ENCODE measurements around the gene SPPL3.

The SPPL3 gene

GRCh38 chr12:120712610-120713009 lies 191.5 kb downstream of the SPPL3 start:
- Histone ChIP-seq H3K36me3 (ENCODE audit: low read length) (no peaks in the 10 kb centered on the region), H3K27ac (ENCODE audit: low read depth, low read length) (no peak overlapping the region), H3K27me3 (ENCODE audit: low read length) (no peaks in the 10 kb centered on the region), H3F3A (ENCODE audit: insufficient read depth) (peaks cover 16% of the 10 kb centered on the region; the same call in 1 of the 2 replicates), H3K9me2 (replicated peaks; ENCODE audit: insufficient read depth, low read length) (no peaks in the 10 kb centered on the region), H3K4me2 (ENCODE audit: low read depth, low read length, poor library complexity, severe bottlenecking) (no peak overlapping the region), H3K9me3 (ENCODE audit: insufficient read depth, low read length) (no peaks in the 10 kb centered on the region), H3K4me3 (ENCODE audit: insufficient read depth, low read length, poor library complexity, severe bottlenecking) (no peak overlapping the region), H4K20me1 (ENCODE audit: low read depth, low read length) (no peaks in the 10 kb centered on the region), H3K9ac (ENCODE audit: low read length) (no peak overlapping the region), H3K79me2 (ENCODE audit: insufficient read depth, low read length) (no peaks in the 10 kb centered on the region), H2AFZ (ENCODE audit: low read depth, low read length, severe bottlenecking) (no peak overlapping the region)
- no peak for TF ChIP-seq EZH2phosphoT487 (conservative IDR thresholded peaks at IDR 0.05; ENCODE audit: low read length)
- TF ChIP-seq CTCF (IDR thresholded peaks at IDR 0.05; ENCODE audit: insufficient read depth, low read length, poor library complexity, severe bottlenecking): no peak
